H1 (cell line): ENCODE results near the gene P3H3. TPM values are rescaled to one million over a fixed set of nuclear protein-coding genes. Genes with fewer than 3 reads are reported as not detected.
A peak's percentile ranks its signal among the peaks of the same experiment; 100 is the strongest.

Experiments
- CTCF ChIA-PET: fragments of 300-600 bp; sonication (Branson Sonifier 250); formaldehyde crosslinking; loops from one replicate; lab custom pipeline; 2021; ENCODE audit not compliant: partially characterized antibody; lab: Charles Lee
- POLR2A ChIA-PET: fragments of 300-600 bp; sonication (Branson Sonifier 250); formaldehyde crosslinking; loops from one replicate; lab custom pipeline; 2021; ENCODE audit warnings: inconsistent platforms; ENCODE audit not compliant: partially characterized antibody; lab: Charles Lee
- DNase-seq, 2 experiments: peaks; one replicate each; pipeline versions ENCODE4 v3.0.0 to v3.0.0-alpha.2; 2010 to 2022; ENCODE audit warnings: low spot score in 2 of 2, low read depth in 1 of 2, mixed read lengths in 1 of 2
- FAIRE-seq: peaks from 2 replicates; lab custom pipeline; 2011; peaks lifted over from hg19 to GRCh38; lab: Jason Lieb, UNC
- H2AFZ ChIP-seq: 2 replicates; pipeline ENCODE4 v1.8.1; 2012; ENCODE audit warnings: low read length, inconsistent platforms
- H2AK5ac ChIP-seq: 2 replicates; pipeline ENCODE4 v1.6.1; 2013; ENCODE audit warnings: low read depth, low read length
- H2BK120ac ChIP-seq: replicated peaks from 2 replicates; pipeline ENCODE3; 2013; ENCODE audit warnings: low read depth, low read length, inconsistent platforms
- H2BK12ac ChIP-seq: 2 replicates; pipeline ENCODE4 v1.6.1; 2013; ENCODE audit warnings: low read depth, low read length
- H2BK15ac ChIP-seq: 2 replicates; pipeline ENCODE4 v1.6.1; 2013; ENCODE audit warnings: low read length
- H2BK20ac ChIP-seq: 2 replicates; pipeline ENCODE4 v1.6.1; 2013; ENCODE audit warnings: low read length
- H2BK5ac ChIP-seq: 2 replicates; pipeline ENCODE4 v1.6.1; 2013; ENCODE audit warnings: low read depth, low read length
- H3K14ac ChIP-seq: 2 replicates; pipeline ENCODE4 v1.6.1; 2013; ENCODE audit warnings: inconsistent platforms; ENCODE audit not compliant: insufficient read length
- H3K18ac ChIP-seq: 2 replicates; pipeline ENCODE4 v1.6.1; 2013; ENCODE audit warnings: low read length; ENCODE audit errors: extremely low read depth
- H3K23ac ChIP-seq: 2 replicates; pipeline ENCODE4 v1.6.1; 2013; ENCODE audit warnings: inconsistent platforms; ENCODE audit not compliant: insufficient read length
- H3K23me2 ChIP-seq: 2 replicates; pipeline ENCODE4 v1.6.1; 2013; ENCODE audit warnings: low read depth, low read length
- H3K27ac ChIP-seq: 2 replicates; pipeline ENCODE4 v1.6.1; 2011; ENCODE audit warnings: low read depth, low read length, inconsistent platforms
- H3K27me3 ChIP-seq, 4 experiments: replicated peaks in 1 of 4; 1 replicate in 1 of 4; 2 replicates in 3 of 4; pipeline versions ENCODE4 v1.6.1 to v1.8.1; 2011 to 2013; ENCODE audit warnings: low read length in 3 of 4, mild to moderate bottlenecking in 3 of 4, inconsistent platforms in 2 of 4, mixed read lengths in 2 of 4, moderate library complexity in 1 of 4; ENCODE audit not compliant: control insufficient read depth in 3 of 4, insufficient read depth in 3 of 4; ENCODE audit errors: extremely low read depth in 1 of 4
- H3K36me3 ChIP-seq, 4 experiments: 2 replicates each; pipeline versions ENCODE4 v1.6.1 to v1.8.1; 2011 to 2013; ENCODE audit warnings: mild to moderate bottlenecking in 4 of 4, low read length in 3 of 4, moderate library complexity in 2 of 4, control low read depth in 1 of 4, inconsistent platforms in 1 of 4; ENCODE audit not compliant: insufficient read depth in 4 of 4, control insufficient read depth in 2 of 4
- H3K4ac ChIP-seq: replicated peaks from 2 replicates; pipeline ENCODE3; 2013; ENCODE audit warnings: low read length, low read depth, mixed read lengths, inconsistent platforms; ENCODE audit not compliant: insufficient read length
- H3K4me1 ChIP-seq, 4 experiments: replicated peaks in 1 of 4; 1 replicate in 1 of 4; 2 replicates in 3 of 4; pipeline versions ENCODE4 v1.6.1 to v1.8.1; 2011 to 2013; ENCODE audit warnings: low read length in 3 of 4, inconsistent platforms in 2 of 4, mixed read lengths in 1 of 4; ENCODE audit not compliant: insufficient read depth in 4 of 4, control insufficient read depth in 3 of 4
- H3K4me2 ChIP-seq, 2 experiments: 2 replicates each; pipeline versions ENCODE4 v1.6.1 to v1.8.1; 2011 to 2013; ENCODE audit warnings: low read depth in 2 of 2, low read length in 2 of 2, control low read depth in 1 of 2, inconsistent platforms in 1 of 2, mild to moderate bottlenecking in 1 of 2; ENCODE audit not compliant: insufficient read depth in 1 of 2
- H3K4me3 ChIP-seq, 4 experiments: fragments of 200-600, 300-600 bp in 1 of 4; sonication (generic), shearing (Covaris generic), sonication (Bioruptor Twin) in 1 of 4; 2 replicates each; pipeline versions ENCODE4 v1.5.1 to v1.8.1; 2011 to 2016; ENCODE audit warnings: low read length in 4 of 4, low read depth in 3 of 4, control low read depth in 2 of 4, inconsistent platforms in 2 of 4, mild to moderate bottlenecking in 2 of 4, mixed read lengths in 1 of 4, moderate library complexity in 1 of 4; ENCODE audit not compliant: insufficient read depth in 2 of 4; ENCODE audit errors: extremely low read depth in 1 of 4
- H3K56ac ChIP-seq: replicated peaks from 2 replicates; pipeline ENCODE3; 2013; ENCODE audit warnings: low read depth, mild to moderate bottlenecking, mixed read lengths, low read length, inconsistent platforms; ENCODE audit not compliant: insufficient read length
- H3K79me1 ChIP-seq: 2 replicates; pipeline ENCODE4 v1.6.1; 2013; ENCODE audit warnings: low read depth, low read length, control low read depth
- H3K79me2 ChIP-seq, 2 experiments: 2 replicates each; pipeline versions ENCODE4 v1.6.1 to v1.8.1; 2012 to 2013; ENCODE audit warnings: low read length in 2 of 2, mild to moderate bottlenecking in 2 of 2, inconsistent platforms in 1 of 2; ENCODE audit not compliant: insufficient read depth in 2 of 2, control insufficient read depth in 1 of 2
- H3K9ac ChIP-seq, 4 experiments: replicated peaks in 1 of 4; 1 replicate in 1 of 4; 2 replicates in 3 of 4; pipeline versions ENCODE4 v1.6.1 to v1.8.1; 2011 to 2013; ENCODE audit warnings: low read depth in 3 of 4, low read length in 3 of 4, control low read depth in 2 of 4, mild to moderate bottlenecking in 2 of 4, moderate library complexity in 2 of 4, inconsistent platforms in 1 of 4; ENCODE audit errors: extremely low read depth in 1 of 4
- H3K9me3 ChIP-seq, 2 experiments: 2 replicates each; pipeline versions ENCODE4 v1.6.1 to v1.8.1; 2012 to 2013; ENCODE audit warnings: mild to moderate bottlenecking in 2 of 2, moderate library complexity in 2 of 2, control low read depth in 1 of 2, inconsistent platforms in 1 of 2, low read depth in 1 of 2, low read length in 1 of 2, mixed read lengths in 1 of 2; ENCODE audit not compliant: insufficient read depth in 2 of 2
- H4K20me1 ChIP-seq, 2 experiments: replicated peaks in 1 of 2; 2 replicates each; pipeline versions ENCODE3 to v1.8.1; 2011 to 2013; ENCODE audit warnings: inconsistent platforms in 2 of 2, low read length in 2 of 2, mild to moderate bottlenecking in 1 of 2; ENCODE audit not compliant: insufficient read depth in 2 of 2, control insufficient read depth in 1 of 2
- H4K5ac ChIP-seq: 2 replicates; pipeline ENCODE4 v1.6.1; 2013; ENCODE audit warnings: low read length, low read depth, mixed read lengths, inconsistent platforms; ENCODE audit not compliant: insufficient read length
- H4K8ac ChIP-seq: 2 replicates; pipeline ENCODE4 v1.8.0; 2013; ENCODE audit warnings: mild to moderate bottlenecking, moderate library complexity, low read length, inconsistent platforms; ENCODE audit not compliant: insufficient read depth; ENCODE audit errors: extremely low read depth
- H4K91ac ChIP-seq: replicated peaks from 2 replicates; pipeline ENCODE3; 2013; ENCODE audit warnings: low read length, mixed read lengths, inconsistent platforms; ENCODE audit not compliant: insufficient read length
- RAD21 ChIP-seq, 2 experiments: IDR thresholded peaks in 1 of 2; conservative IDR thresholded peaks in 1 of 2; 2 replicates each; pipeline ENCODE4 v1.6.1; 2011; ENCODE audit warnings: low read depth in 2 of 2, low read length in 2 of 2, improper control_type of control experiment in 1 of 2, inconsistent platforms in 1 of 2, mild to moderate bottlenecking in 1 of 2, moderate library complexity in 1 of 2
- TAF1 ChIP-seq: IDR thresholded peaks from 2 replicates; pipeline ENCODE4 v1.6.1; 2011; ENCODE audit warnings: mild to moderate bottlenecking, low read depth, low read length
- WGBS, 2 experiments: shearing (Covaris generic) in 1 of 2; methylation state at CpG; one replicate each; pipeline versions ENCODE4 v1.1.6 to v1.1.7; 2013 to 2015; ENCODE audit warnings: low lambda C conversion rate in 2 of 2, mixed read lengths in 2 of 2, inconsistent platforms in 1 of 2, low coverage in 1 of 2, missing lambda C conversion rate in 1 of 2; ENCODE audit not compliant: insufficient replicate concordance in 2 of 2, insufficient coverage in 1 of 2, insufficient read length in 1 of 2; ENCODE audit errors: extremely low coverage in 1 of 2, missing lambda C conversion rate in 1 of 2; 5-methylcytosine and 5-hydroxymethylcytosine counted together
- polyA plus RNA-seq, 7 experiments: library from polyadenylated mRNA; depleted of rRNA in 3 of 7; stranded (reverse) in 5 of 7; unstranded in 2 of 7; fragments of >200 nt in 5 of 7; fragments of 200-250 nt in 2 of 7; gene quantifications; 1 replicate in 5 of 7; 2 replicates in 1 of 7; 4 replicates in 1 of 7; pipeline versions ENCODE4 v1.2.1 to v1.2.3, GENCODE V29; 2011 to 2013; ENCODE audit warnings: missing spikeins in 2 of 7, mixed read lengths in 2 of 7
- total RNA-seq: library from RNA; stranded (reverse); fragmentation: NEBNext Ultra II Directional; extraction: Animal tissue kit (Norgen Biotek cat#: 25700); gene quantifications from 2 replicates; pipeline ENCODE4 v1.2.1, GENCODE V29; 2021

The P3H3 gene
- total and polyA plus RNA-seq, 2 of the 8 experiments (the other 6 are each of a cell fraction or from before 2014, with no cell fraction given) = 22.9 to 43.5 TPM

DNA sequence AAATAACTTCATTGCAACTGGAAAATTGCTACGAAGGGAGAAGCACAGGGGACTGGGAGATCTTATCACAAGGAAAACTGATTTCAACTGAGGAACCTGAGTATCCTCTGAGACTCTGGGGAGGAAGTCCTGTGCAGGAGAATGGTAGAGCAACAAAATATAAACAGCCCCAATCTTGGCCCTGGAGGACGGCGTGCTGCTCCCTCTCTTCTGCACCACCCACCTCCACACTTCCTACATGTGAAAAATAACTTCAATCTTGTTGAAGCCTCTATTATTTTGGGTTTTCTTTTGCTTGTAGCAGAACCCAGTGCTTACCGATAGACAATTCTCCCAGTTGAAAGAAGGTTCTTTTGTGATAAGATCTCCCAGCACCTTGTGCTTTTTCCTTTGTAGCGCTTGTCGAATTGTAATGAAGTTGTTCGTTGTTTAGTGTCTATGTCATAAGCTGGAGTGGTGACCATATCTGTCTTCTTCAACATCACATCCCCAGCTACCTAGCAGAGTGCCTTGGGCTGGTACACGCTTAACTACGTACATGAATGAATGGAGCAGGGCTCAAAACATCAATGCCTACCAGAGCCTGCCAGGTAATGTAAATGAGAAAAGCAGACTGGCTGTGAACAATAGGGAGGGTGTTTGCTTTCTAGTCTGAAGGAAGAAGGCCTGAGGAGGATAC is 41.7 kb upstream of the P3H3 start:
- Histone ChIP-seq H2AFZ (peak overlapping the region; percentile 31), H3K56ac (no peak overlapping the region), H3K4me3 (no peak overlapping the region), H3K79me1 (no peaks in the 10 kb centered on the region), H2BK5ac (0 out of 2 replicates have a peak overlapping the region, but pooled peaks have one; percentile 13), H4K20me1 (no peaks in the 10 kb centered on the region), H3K14ac (no peak overlapping the region), H4K91ac (no peak overlapping the region), H2BK12ac (no peak overlapping the region; the same call in 1 of the 2 replicates), H3K9me3 (no peaks in the 10 kb centered on the region), H3K4me2 (peak overlapping the region; percentile 4 to 6; a peak in 3 of 4 replicates), H3K23me2 (no peaks in the 10 kb centered on the region), H3K18ac (no peak overlapping the region; the same call in 1 of the 2 replicates), H4K8ac (no peak overlapping the region), H2AK5ac (no peak overlapping the region), H3K4me1 (peaks cover 4 to 10% (median 6%) of the 10 kb centered on the region in 4 experiments; a peak in 6 of 7 replicates), H3K36me3 (no peaks in the 10 kb centered on the region), H3K23ac (no peak overlapping the region), H2BK20ac (peak overlapping the region; percentile 6; the same call in 1 of the 2 replicates), H4K5ac (no peak overlapping the region), H3K27me3 (no peaks in the 10 kb centered on the region), H3K27ac (no peak overlapping the region), H3K4ac (no peak overlapping the region), H2BK15ac (peak overlapping the region; percentile 62; the same call in 1 of the 2 replicates), H3K9ac (no peak overlapping the region), H3K79me2 (no peaks in the 10 kb centered on the region), H2BK120ac (no peak overlapping the region)
- WGBS, 2 experiments = 65% methylated on average over 9 of the region's 9 CpGs; no CpG with 5 or more reads in 1 of the 2 experiments
- ChIA-PET POLR2A (interaction anchor here (0.6 to 1.7 kb wide), 6 partner anchors 8 to 283 kb away, joined by 3 to 5 read pairs (median 3); partner anchors contain the start of gene GPR162), CTCF (interaction anchor here (0.5 to 29.6 kb wide), 6 partner anchors 9 to 1162 kb away, joined by 3 to 532 read pairs (median 3); partner anchors contain the start of genes C1RL, GNB3, GPR162 and MLF2)
- TF ChIP-seq TAF1 (0 out of 2 replicates have a peak, but pooled peaks have one; percentile 15), RAD21 (IDR thresholded peaks at IDR 0.05 in 1 of 2, conservative IDR thresholded peaks at IDR 0.05 in 1 of 2; ENCODE audit: low read depth in 2 of 2, low read length in 2 of 2) (no peak)
- FAIRE-seq (no peak), DNase-seq (no peak)
